SU-DHL-6 (cell line): Measurements from ENCODE around the gene SPTLC1.

Experiments used
- EZH2phosphoT487 ChIP-seq: fragments of 200-600 bp; sonication (generic), shearing (Covaris generic); conservative IDR thresholded peaks from 2 replicates; pipeline ENCODE4 v1.6.1; 2018; ENCODE audit warnings: mild to moderate bottlenecking, antibody characterized with exemption, low read length, moderate library complexity, mixed read lengths
- TF ChIP-seq, protein P1 (sequence below): fragments of 200-600 bp; sonication (generic); IDR thresholded peaks from one replicate; pipeline ENCODE4 v1.5.1; 2017; ENCODE audit warnings: antibody characterized with exemption, mild to moderate bottlenecking, low read length, moderate library complexity; ENCODE audit not compliant: insufficient read depth, poor library complexity, severe bottlenecking

DNA sequence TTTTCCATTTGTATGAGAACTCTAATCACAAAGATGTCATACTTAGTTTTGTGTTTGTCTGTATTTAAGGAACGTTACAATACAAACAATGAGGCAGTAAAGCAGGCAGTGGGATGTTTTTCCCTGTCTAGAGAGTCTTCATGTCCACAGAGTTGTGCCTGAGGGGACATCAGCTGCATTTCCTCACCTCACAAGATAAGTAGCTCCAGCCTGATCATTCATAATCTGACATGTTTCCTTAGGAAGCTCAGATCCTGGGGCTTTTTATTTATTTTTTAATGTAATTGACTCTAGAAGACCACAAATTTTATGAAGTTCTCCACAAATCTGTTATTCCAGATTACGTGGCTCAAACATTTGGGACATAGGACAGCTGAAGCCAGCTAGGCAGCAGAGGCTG lies 78.5 kb downstream of the SPTLC1 start:
- TF ChIP-seq, protein P1, sequence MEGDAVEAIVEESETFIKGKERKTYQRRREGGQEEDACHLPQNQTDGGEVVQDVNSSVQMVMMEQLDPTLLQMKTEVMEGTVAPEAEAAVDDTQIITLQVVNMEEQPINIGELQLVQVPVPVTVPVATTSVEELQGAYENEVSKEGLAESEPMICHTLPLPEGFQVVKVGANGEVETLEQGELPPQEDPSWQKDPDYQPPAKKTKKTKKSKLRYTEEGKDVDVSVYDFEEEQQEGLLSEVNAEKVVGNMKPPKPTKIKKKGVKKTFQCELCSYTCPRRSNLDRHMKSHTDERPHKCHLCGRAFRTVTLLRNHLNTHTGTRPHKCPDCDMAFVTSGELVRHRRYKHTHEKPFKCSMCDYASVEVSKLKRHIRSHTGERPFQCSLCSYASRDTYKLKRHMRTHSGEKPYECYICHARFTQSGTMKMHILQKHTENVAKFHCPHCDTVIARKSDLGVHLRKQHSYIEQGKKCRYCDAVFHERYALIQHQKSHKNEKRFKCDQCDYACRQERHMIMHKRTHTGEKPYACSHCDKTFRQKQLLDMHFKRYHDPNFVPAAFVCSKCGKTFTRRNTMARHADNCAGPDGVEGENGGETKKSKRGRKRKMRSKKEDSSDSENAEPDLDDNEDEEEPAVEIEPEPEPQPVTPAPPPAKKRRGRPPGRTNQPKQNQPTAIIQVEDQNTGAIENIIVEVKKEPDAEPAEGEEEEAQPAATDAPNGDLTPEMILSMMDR: no peak
- no peak for TF ChIP-seq EZH2phosphoT487
